Esophagus squamous epithelium (tissue), 5 donors: ENCODE results near the gene EBP. TPM values are rescaled to one million over a fixed set of nuclear protein-coding genes. Genes with fewer than 3 reads are reported as not detected.
A peak's percentile ranks its signal among the peaks of the same experiment; 100 is the strongest.

Experiments used
- DNase-seq: peaks from one replicate; lab custom pipeline; 2025; lab: John Stamatoyannopoulos, UW
- H3K27ac ChIP-seq, 4 donors: fragments of 200-600 bp; sonication (generic); one replicate each; pipeline ENCODE4 v1.5.1; 2016 to 2019; ENCODE audit warnings: mild to moderate bottlenecking in 1 of 4
- H3K27me3 ChIP-seq, 4 donors: fragments of 200-600 bp; sonication (generic); 1 replicate in 3 of 4; 2 replicates in 1 of 4; pipeline versions ENCODE4 v1.5.1 to v1.6.0; 2017 to 2021; ENCODE audit warnings: antibody characterized with exemption in 1 of 4
- H3K36me3 ChIP-seq, 3 donors: fragments of 200-600 bp; sonication (generic); one replicate each; pipeline ENCODE4 v1.5.1; 2016 to 2019
- H3K4me1 ChIP-seq, 3 donors: fragments of 200-600 bp; sonication (generic); one replicate each; pipeline ENCODE4 v1.5.1; 2017 to 2019
- H3K4me3 ChIP-seq, 4 donors: fragments of 200-600 bp; sonication (generic); 1 replicate in 3 of 4; 2 replicates in 1 of 4; pipeline ENCODE4 v1.5.1; 2016 to 2019; ENCODE audit warnings: mild to moderate bottlenecking in 2 of 4, moderate library complexity in 1 of 4
- H3K9me3 ChIP-seq, 3 donors: fragments of 200-600 bp; sonication (generic); one replicate each; pipeline ENCODE4 v1.5.1; 2016 to 2019
- CTCF ChIP-seq, 6 experiments: fragments of 450-650 bp in 4 of 6; fragments of 200-600 bp in 2 of 6; sonication (generic) in 2 of 6; IDR thresholded peaks; one replicate each; pipeline ENCODE4 v1.5.1; 2016 to 2019; ENCODE audit warnings: antibody characterized with exemption in 6 of 6, mild to moderate bottlenecking in 4 of 6, moderate library complexity in 4 of 6
- POLR2A ChIP-seq, 4 donors: fragments of 450-650 bp; IDR thresholded peaks; one replicate each; pipeline ENCODE4 v1.6.1; 2017; ENCODE audit warnings: antibody characterized with exemption in 4 of 4, mild to moderate bottlenecking in 4 of 4, moderate library complexity in 3 of 4
- WGBS, 2 donors: methylation state at CpG; one replicate each; pipeline ENCODE4 v1.1.5; 2018; 5-methylcytosine and 5-hydroxymethylcytosine counted together
- intact Hi-C: fragments of 100-400 bp; cut with DNase I; formaldehyde crosslinking; loops from one replicate; pipeline ENCODE4 v1.15.0; 2022
- total RNA-seq, 4 donors: library from RNA; depleted of rRNA; stranded (reverse); fragments of >200 nt; gene quantifications; one replicate each; pipeline ENCODE4 v1.1.0, GENCODE V29; 2016
- donor health status: DM: yes; HTN: yes; CAD: no.

EBP gene
- total RNA-seq, 4 donors from 2014 or later, result 60.8 to 119 (median 87.1) TPM

- no peak for DNase-seq
- TF ChIP-seq CTCF (IDR thresholded peaks at IDR 0.05) (no peak), POLR2A (IDR thresholded peaks at IDR 0.05) (no peak)
- no CpG with 5 or more reads among the region's 1 CpG for WGBS, 2 donors
- intact Hi-C loops, result no loop called here
- H3K9me3 ChIP-seq, result no peaks in the 10 kb centered on the region
- H3K4me1 ChIP-seq, result peaks cover 0 to 16% (median 4%) of the 10 kb centered on the region in 3 donors
- H3K36me3 ChIP-seq, result peaks cover 0 to 19% (median 6%) of the 10 kb centered on the region in 3 donors
- peak overlapping the region; percentile 81 to 87 (median 82) for H3K27ac ChIP-seq
- no peaks in the 10 kb centered on the region for H3K27me3 ChIP-seq
- H3K4me3 ChIP-seq, result no peak overlapping the region
These were observed 10.6 kb downstream of the EBP start for GRCh38 chrX:48532161-48532560.

DNA sequence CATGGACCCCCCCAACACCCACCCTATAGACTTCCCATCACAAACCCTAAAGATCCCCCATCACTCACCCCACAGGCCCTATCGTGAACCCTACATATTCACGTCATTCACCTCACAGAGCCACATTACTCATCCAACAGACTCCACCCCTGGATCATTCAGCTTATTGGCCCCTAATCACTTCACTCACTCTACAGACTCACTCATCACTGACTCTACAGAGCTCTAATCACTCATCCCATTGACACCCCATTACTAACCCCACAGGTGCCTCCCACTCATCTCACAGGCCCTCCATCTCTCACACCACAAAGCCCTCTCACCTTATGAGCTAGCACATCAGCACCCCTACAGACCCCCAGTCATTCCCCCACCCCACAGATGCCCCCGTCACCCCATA lies 11.6 kb downstream of the EBP start:
- no peak for TF ChIP-seq POLR2A (IDR thresholded peaks at IDR 0.05)
- TF ChIP-seq CTCF (IDR thresholded peaks at IDR 0.05), result no peak
- 68 to 80% methylated on average over 3 of the region's 3 CpGs for WGBS, 2 donors
- Histone ChIP-seq H3K36me3 (peaks cover 0 to 8% (median 0%) of the 10 kb centered on the region in 3 donors), H3K27me3 (no peaks in the 10 kb centered on the region), H3K27ac (peak overlapping the region in 3 of 4 donors; percentile 81 to 87 (median 81)), H3K9me3 (no peaks in the 10 kb centered on the region), H3K4me1 (peaks cover 0 to 16% (median 4%) of the 10 kb centered on the region in 3 donors), H3K4me3 (no peak overlapping the region)
- intact Hi-C loops, result no loop called here
- no peak for DNase-seq

GRCh38 chrX:48538641-48539344 lies 17.2 kb downstream of the EBP start:
- Histone ChIP-seq H3K9me3 (no peaks in the 10 kb centered on the region), H3K27me3 (no peaks in the 10 kb centered on the region), H3K4me1 (peaks cover 0 to 18% (median 6%) of the 10 kb centered on the region in 3 donors), H3K36me3 (peaks cover 0 to 18% (median 0%) of the 10 kb centered on the region in 3 donors), H3K27ac (peak overlapping the region; percentile 87 to 95 (median 90)), H3K4me3 (peak overlapping the region in 3 of 4 donors; percentile 59 to 81 (median 65))
- intact Hi-C loops, result no loop called here
- no peak for DNase-seq
- WGBS, 2 donors, result 84 to 100% methylated on average over 2 to 18 of the region's 23 CpGs
- TF ChIP-seq CTCF (IDR thresholded peaks at IDR 0.05) (no peak), POLR2A (IDR thresholded peaks at IDR 0.05) (no peak)

GRCh38 chrX:48539345-48540027 lies 17.9 kb downstream of the EBP start, which contains the start of gene TBC1D25:
Gene TBC1D25, plus strand, starts transcription at chrX:48539714. Its CDS starts 84 bp downstream, at chrX:48539798.
- peaks cover 0 to 25% (median 0%) of the 10 kb centered on the region in 3 donors for H3K36me3 ChIP-seq
- H3K9me3 ChIP-seq, result no peaks in the 10 kb centered on the region
- TF ChIP-seq POLR2A (IDR thresholded peaks at IDR 0.05), result peak in 2 of 4 donors; percentile 46 to 60
- peak in 5 of 6 experiments; percentile 17 to 45 (median 29) for TF ChIP-seq CTCF (IDR thresholded peaks at IDR 0.05)
- peak; percentile 83 for DNase-seq
- H3K27me3 ChIP-seq, result no peaks in the 10 kb centered on the region
- peaks cover 0 to 18% (median 6%) of the 10 kb centered on the region in 3 donors for H3K4me1 ChIP-seq
- 0 to 49% methylated on average over 1 to 11 of the region's 59 CpGs for WGBS, 2 donors
- intact Hi-C loops, result no loop called here
- peak within 1 kb of the TSS; percentile 87 to 95 (median 90) for H3K27ac ChIP-seq
- H3K4me3 ChIP-seq, result peak within 1 kb of the TSS; percentile 59 to 81 (median 67)

- no peaks in the 10 kb centered on the region for H3K9me3 ChIP-seq
- DNase-seq, result no peak
- no peaks in the 10 kb centered on the region for H3K27me3 ChIP-seq
- peak overlapping the region; percentile 59 to 81 (median 67) for H3K4me3 ChIP-seq
- TF ChIP-seq POLR2A (IDR thresholded peaks at IDR 0.05) (no peak), CTCF (IDR thresholded peaks at IDR 0.05) (peak in 1 of 6 experiments; percentile 0)
- H3K27ac ChIP-seq, result peak overlapping the region; percentile 87 to 95 (median 90)
- intact Hi-C loops, result no loop called here
- 0 to 45% methylated on average over 12 of the region's 12 CpGs for WGBS, 2 donors
- peaks cover 0 to 18% (median 6%) of the 10 kb centered on the region in 3 donors for H3K4me1 ChIP-seq
- peaks cover 0 to 30% (median 5%) of the 10 kb centered on the region in 3 donors for H3K36me3 ChIP-seq
These were observed 18.4 kb downstream of the EBP start for GRCh38 chrX:48540028-48540375.
